WTC11 (cell line): ENCODE results near the gene CLP1.
"Not testable (repeated sequence)": the region's sequence is repeated elsewhere in the genome, so short reads cannot be mapped to it uniquely, and the experiment has no call there.

Experiments
- KAT7 ChIP-seq: sonication (generic); formaldehyde crosslinking; IDR thresholded peaks from 2 replicates; pipeline ENCODE4 v1.8.1; 2023; ENCODE audit warnings: missing genetic modification reagents, mild to moderate bottlenecking, borderline replicate concordance
- ZNF138 ChIP-seq: sonication (generic); formaldehyde crosslinking; conservative IDR thresholded peaks from 2 replicates; pipeline ENCODE4 v1.8.1; 2022; ENCODE audit warnings: mild to moderate bottlenecking, moderate library complexity, missing genetic modification reagents
- TF ChIP-seq, protein P1 (sequence below): sonication (generic); formaldehyde crosslinking; IDR thresholded peaks from 2 replicates; pipeline ENCODE4 v1.8.1; 2023; ENCODE audit warnings: mild to moderate bottlenecking, moderate library complexity, missing genetic modification reagents
- TF ChIP-seq, protein P2 (sequence below): sonication (generic); formaldehyde crosslinking; conservative IDR thresholded peaks from 2 replicates; pipeline ENCODE4 v1.8.1; 2023; ENCODE audit warnings: mild to moderate bottlenecking, low read depth, missing genetic modification reagents, moderate library complexity

DNA sequence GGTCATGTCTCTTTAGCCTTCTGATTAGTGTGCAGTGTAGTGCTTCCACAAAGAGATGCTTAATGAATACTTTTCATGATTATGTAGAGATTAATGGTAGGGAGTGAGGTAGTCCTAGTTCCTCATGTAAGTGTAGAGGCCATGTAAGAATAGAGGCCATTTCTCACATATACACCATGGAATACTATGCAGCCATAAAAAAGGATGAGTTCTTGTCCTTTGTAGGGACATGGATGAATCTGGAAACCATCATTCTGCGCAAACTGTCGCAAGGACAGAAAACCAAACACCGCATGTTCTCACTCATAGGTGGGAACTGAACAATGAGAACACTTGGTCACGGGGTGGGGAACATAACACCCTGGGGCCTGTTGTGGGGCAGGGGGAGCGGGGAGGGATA lies 32.9 kb downstream of the CLP1 start:
- TF ChIP-seq, protein P1, sequence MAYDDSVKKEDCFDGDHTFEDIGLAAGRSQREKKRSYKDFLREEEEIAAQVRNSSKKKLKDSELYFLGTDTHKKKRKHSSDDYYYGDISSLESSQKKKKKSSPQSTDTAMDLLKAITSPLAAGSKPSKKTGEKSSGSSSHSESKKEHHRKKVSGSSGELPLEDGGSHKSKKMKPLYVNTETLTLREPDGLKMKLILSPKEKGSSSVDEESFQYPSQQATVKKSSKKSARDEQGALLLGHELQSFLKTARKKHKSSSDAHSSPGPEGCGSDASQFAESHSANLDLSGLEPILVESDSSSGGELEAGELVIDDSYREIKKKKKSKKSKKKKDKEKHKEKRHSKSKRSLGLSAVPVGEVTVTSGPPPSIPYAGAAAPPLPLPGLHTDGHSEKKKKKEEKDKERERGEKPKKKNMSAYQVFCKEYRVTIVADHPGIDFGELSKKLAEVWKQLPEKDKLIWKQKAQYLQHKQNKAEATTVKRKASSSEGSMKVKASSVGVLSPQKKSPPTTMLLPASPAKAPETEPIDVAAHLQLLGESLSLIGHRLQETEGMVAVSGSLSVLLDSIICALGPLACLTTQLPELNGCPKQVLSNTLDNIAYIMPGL: not testable (repeated sequence)
- TF ChIP-seq, protein P2, sequence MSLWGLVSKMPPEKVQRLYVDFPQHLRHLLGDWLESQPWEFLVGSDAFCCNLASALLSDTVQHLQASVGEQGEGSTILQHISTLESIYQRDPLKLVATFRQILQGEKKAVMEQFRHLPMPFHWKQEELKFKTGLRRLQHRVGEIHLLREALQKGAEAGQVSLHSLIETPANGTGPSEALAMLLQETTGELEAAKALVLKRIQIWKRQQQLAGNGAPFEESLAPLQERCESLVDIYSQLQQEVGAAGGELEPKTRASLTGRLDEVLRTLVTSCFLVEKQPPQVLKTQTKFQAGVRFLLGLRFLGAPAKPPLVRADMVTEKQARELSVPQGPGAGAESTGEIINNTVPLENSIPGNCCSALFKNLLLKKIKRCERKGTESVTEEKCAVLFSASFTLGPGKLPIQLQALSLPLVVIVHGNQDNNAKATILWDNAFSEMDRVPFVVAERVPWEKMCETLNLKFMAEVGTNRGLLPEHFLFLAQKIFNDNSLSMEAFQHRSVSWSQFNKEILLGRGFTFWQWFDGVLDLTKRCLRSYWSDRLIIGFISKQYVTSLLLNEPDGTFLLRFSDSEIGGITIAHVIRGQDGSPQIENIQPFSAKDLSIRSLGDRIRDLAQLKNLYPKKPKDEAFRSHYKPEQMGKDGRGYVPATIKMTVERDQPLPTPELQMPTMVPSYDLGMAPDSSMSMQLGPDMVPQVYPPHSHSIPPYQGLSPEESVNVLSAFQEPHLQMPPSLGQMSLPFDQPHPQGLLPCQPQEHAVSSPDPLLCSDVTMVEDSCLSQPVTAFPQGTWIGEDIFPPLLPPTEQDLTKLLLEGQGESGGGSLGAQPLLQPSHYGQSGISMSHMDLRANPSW (CRISPR knock-in tag): not testable (repeated sequence)
- TF ChIP-seq KAT7, ZNF138 (CRISPR knock-in tag): not testable (repeated sequence)
